Stomach smooth muscle (tissue), 2 donors: Measurements from ENCODE around the gene LDLRAD4.

Experiments used
- H3K27ac ChIP-seq: one replicate; pipeline ENCODE4 v1.7.0; 2013; ENCODE audit warnings: mild to moderate bottlenecking, low read length, inconsistent platforms
- H3K27me3 ChIP-seq, 2 donors: one replicate each; pipeline ENCODE4 v1.7.0; 2013; ENCODE audit warnings: low read length in 2 of 2; ENCODE audit not compliant: insufficient read depth in 2 of 2, control insufficient read depth in 1 of 2
- H3K36me3 ChIP-seq, 2 donors: one replicate each; pipeline ENCODE4 v1.7.0; 2013; ENCODE audit warnings: low read length in 2 of 2; ENCODE audit not compliant: control insufficient read depth in 2 of 2, insufficient read depth in 2 of 2
- H3K4me1 ChIP-seq: one replicate; pipeline ENCODE4 v1.7.0; 2013; ENCODE audit warnings: low read length; ENCODE audit not compliant: control insufficient read depth, insufficient read depth
- H3K4me3 ChIP-seq, 2 donors: one replicate each; pipeline ENCODE4 v1.7.0; 2013; ENCODE audit warnings: low read length in 2 of 2
- H3K9ac ChIP-seq, 2 donors: one replicate each; pipeline ENCODE4 v1.7.0; 2013; ENCODE audit warnings: low read length in 2 of 2, mild to moderate bottlenecking in 1 of 2
- H3K9me3 ChIP-seq, 2 donors: one replicate each; pipeline ENCODE4 v1.7.0; 2013; ENCODE audit warnings: low read length in 2 of 2; ENCODE audit not compliant: control insufficient read depth in 2 of 2
- donor health status: healthy.
- donor health status: Pancreatic carcinoma.

LDLRAD4 gene

GRCh38 chr18:13431886-13432285, 213.3 kb downstream of the LDLRAD4 start:
- Histone ChIP-seq H3K9ac (no peak overlapping the region), H3K27me3 (no peaks in the 10 kb centered on the region), H3K36me3 (peaks cover 0 to 4% of the 10 kb centered on the region in 2 donors), H3K27ac (no peak overlapping the region), H3K4me1 (no peaks in the 10 kb centered on the region), H3K4me3 (no peak overlapping the region), H3K9me3 (no peaks in the 10 kb centered on the region)

- Histone ChIP-seq H3K27ac (no peak overlapping the region), H3K4me1 (no peaks in the 10 kb centered on the region), H3K9me3 (no peaks in the 10 kb centered on the region), H3K27me3 (no peaks in the 10 kb centered on the region), H3K9ac (no peak overlapping the region), H3K4me3 (no peak overlapping the region), H3K36me3 (peaks cover 0 to 4% of the 10 kb centered on the region in 2 donors)
Measured at GRCh38 chr18:13433125-13433524, 214.6 kb downstream of the LDLRAD4 start.

DNA sequence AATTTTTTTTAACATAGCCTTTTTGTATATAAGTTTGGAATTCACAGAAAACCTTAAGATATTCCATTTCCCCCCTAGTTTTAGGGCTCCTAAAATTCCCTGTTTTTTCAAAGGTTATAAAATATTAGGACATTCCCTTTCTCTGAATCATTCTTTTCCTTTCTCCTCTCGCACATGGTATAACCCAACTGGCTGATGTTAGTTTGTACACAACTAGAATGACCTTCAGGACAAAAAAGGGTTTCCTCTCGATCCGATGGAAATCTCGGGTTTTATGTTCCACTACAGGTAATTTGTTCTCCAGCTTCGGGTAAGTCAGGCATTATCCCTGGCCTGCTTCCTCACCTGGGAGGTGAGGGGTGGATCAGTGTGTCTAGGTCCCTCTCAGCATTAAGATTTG, 215.1 kb downstream of the LDLRAD4 start:
- Histone ChIP-seq H3K27ac (no peak overlapping the region), H3K9ac (no peak overlapping the region), H3K4me1 (no peaks in the 10 kb centered on the region), H3K36me3 (peaks cover 0 to 4% of the 10 kb centered on the region in 2 donors), H3K9me3 (no peaks in the 10 kb centered on the region), H3K27me3 (no peaks in the 10 kb centered on the region), H3K4me3 (no peak overlapping the region)

DNA sequence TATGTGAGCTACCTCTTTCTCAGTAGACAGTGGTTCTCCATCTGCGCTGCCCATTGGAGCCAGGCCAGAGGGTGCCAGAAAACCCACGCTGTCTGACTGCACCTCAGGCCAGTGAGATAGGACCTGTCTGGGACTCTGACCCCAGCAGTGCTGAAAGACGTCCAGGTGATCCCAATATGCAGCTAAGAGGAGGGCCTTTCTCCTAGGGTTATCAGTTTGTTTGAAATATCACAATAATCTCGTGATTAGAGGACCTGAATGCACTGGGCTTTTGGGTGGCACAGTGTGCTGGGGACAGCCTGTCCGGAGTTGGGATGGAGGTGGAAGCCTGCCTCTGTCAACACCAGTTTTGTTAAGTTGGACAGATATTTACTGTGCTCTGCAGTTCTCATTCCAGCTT, 216.3 kb downstream of the LDLRAD4 start:
- H3K4me1 ChIP-seq, result no peaks in the 10 kb centered on the region
- H3K9me3 ChIP-seq, result no peaks in the 10 kb centered on the region
- H3K36me3 ChIP-seq, result peaks cover 0 to 4% of the 10 kb centered on the region in 2 donors
- H3K27ac ChIP-seq, result no peak overlapping the region
- no peak overlapping the region for H3K4me3 ChIP-seq
- no peak overlapping the region for H3K9ac ChIP-seq
- H3K27me3 ChIP-seq, result no peaks in the 10 kb centered on the region

DNA sequence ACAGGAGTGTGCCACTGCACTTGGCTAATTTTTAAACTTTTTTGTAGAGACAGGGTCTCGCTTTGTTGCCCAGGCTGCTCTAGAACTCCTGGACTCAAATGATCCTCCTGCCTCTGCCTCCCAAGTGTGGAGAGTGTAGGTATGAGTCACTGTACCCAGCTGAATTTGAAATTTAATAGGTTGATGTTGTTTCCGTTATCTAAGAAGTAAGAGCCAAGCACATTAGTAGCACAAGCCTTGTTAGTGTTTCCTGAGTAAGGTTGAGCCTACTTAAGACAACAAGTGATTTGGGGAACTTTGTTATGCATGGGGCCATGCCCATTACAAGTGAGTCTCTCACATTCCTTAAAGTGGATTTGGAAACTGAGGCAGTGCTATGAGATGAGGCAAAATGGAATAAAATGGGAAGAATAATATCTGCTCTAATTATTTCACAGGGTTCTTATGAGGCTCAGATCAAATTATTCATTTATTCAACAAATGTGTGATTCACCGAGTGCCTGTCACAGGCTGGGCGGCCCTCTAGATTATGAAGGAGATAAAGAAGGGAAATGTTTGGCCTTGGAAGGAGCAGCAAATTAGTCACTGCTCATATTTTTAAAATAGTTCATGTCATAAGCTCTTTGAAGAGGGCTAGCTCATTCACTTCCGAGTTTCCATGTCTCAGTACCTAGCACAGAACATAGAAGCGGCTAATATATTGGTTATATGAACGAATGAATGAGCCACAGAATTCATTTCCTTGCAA, 217.2 kb downstream of the LDLRAD4 start:
- Histone ChIP-seq H3K27me3 (no peaks in the 10 kb centered on the region), H3K9me3 (no peaks in the 10 kb centered on the region), H3K27ac (no peak overlapping the region), H3K36me3 (peaks cover 0 to 3% of the 10 kb centered on the region in 2 donors), H3K4me1 (no peaks in the 10 kb centered on the region), H3K4me3 (no peak overlapping the region), H3K9ac (no peak overlapping the region)

DNA sequence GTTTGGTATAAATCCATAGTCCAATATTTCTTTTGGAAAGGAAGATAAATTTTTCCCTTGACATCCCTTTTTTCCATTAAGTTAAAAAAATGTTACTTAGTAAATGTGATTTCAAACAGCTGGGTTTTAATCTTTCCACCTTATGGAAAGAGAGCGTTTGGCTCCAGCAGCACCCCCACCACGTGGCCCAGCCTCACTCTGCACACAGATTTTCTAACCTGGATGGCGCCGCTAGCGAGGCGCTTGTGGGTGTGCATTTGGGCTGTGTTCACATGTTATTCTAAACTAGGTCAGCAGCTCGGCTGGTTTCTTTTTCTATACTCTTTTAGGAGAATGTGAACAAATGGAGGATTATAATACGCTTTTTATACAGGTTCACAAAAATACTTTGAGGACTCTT, 218.0 kb downstream of the LDLRAD4 start:
- Histone ChIP-seq H3K27me3 (no peaks in the 10 kb centered on the region), H3K9me3 (no peaks in the 10 kb centered on the region), H3K4me3 (no peak overlapping the region), H3K36me3 (peaks cover 0 to 5% of the 10 kb centered on the region in 2 donors), H3K27ac (no peak overlapping the region), H3K4me1 (peaks cover 4% of the 10 kb centered on the region), H3K9ac (no peak overlapping the region)

DNA sequence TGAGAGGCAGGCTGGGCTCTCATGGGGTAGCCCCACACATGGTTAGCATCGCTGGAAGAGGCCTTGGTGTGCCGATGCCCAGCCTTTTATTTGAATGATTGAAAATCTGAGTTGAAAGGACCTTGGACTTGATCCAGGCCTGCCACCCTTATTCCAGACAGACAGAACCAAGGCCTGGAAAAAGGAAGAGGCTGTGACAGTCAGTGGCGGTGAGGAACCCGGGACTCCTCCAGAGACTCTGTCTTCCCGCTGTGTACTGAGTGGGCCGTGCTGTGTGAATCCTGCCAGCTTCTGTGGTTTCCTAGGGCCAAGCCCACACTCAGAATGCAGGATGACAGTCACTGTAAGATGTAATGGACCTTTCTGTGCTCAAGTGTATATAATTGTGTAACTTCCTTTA, 218.5 kb downstream of the LDLRAD4 start:
- peaks cover 0 to 5% of the 10 kb centered on the region in 2 donors for H3K36me3 ChIP-seq
- H3K27ac ChIP-seq, result no peak overlapping the region
- no peak overlapping the region for H3K9ac ChIP-seq
- no peak overlapping the region for H3K4me3 ChIP-seq
- H3K9me3 ChIP-seq, result no peaks in the 10 kb centered on the region
- no peaks in the 10 kb centered on the region for H3K27me3 ChIP-seq
- peaks cover 4% of the 10 kb centered on the region for H3K4me1 ChIP-seq

- Histone ChIP-seq H3K36me3 (peaks cover 0 to 5% of the 10 kb centered on the region in 2 donors), H3K27me3 (no peaks in the 10 kb centered on the region), H3K27ac (no peak overlapping the region), H3K9me3 (no peaks in the 10 kb centered on the region), H3K4me3 (no peak overlapping the region), H3K4me1 (peaks cover 4% of the 10 kb centered on the region), H3K9ac (no peak overlapping the region)
Measured at GRCh38 chr18:13437796-13438506, 219.4 kb downstream of the LDLRAD4 start.

DNA sequence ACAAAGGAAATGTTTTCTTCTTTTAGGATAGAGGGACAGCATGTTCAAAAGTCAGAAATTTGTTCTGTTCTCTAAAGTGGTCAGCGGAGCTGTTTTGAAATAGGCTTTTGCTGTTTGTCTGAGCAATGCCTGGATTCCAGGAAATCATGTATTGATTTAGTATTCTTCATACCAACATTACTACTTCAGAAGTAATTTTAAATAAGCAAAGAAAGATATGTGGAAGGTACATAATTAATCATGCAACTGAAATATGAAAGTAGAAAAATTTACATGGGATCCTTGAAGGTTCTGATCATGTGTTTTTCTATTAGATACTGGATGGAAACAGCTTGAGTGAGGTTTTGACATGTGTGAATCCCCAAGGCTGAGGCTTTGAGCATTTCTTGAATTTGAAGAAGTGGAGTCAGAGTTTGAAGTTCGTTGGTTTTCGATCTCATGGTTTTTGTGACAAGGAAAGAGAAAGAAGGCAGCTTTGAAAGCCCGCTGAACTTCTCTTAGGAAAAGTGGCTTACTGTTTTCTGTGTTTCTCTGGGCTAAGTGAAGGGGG, 220.0 kb downstream of the LDLRAD4 start:
- Histone ChIP-seq H3K9me3 (no peaks in the 10 kb centered on the region), H3K9ac (no peak overlapping the region), H3K4me3 (no peak overlapping the region), H3K27ac (no peak overlapping the region), H3K27me3 (no peaks in the 10 kb centered on the region), H3K4me1 (peaks cover 4% of the 10 kb centered on the region), H3K36me3 (peaks cover 0 to 5% of the 10 kb centered on the region in 2 donors)

DNA sequence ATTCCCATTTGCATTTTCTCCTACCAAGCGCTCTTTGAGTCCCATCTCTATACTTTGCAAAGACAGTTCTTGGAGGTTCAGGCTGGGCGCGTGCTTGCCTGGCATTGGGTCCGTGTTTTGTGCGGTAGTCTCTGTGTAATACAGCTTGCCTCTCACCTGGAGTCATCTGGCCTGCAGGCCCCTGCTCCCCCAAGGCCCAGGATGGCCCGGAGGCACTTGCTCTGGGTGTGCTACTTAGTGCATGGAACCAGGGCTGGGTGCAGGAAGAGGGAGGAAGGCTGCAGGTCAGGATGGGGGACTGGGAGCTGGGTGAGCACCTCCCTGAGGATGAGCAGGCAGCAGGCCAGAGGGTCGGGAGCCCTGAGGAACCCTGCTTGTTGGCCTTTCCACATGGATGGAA, 220.9 kb downstream of the LDLRAD4 start:
- H3K27me3 ChIP-seq, result no peaks in the 10 kb centered on the region
- H3K4me3 ChIP-seq, result no peak overlapping the region
- no peak overlapping the region for H3K27ac ChIP-seq
- peaks cover 4% of the 10 kb centered on the region for H3K4me1 ChIP-seq
- H3K9ac ChIP-seq, result no peak overlapping the region
- H3K36me3 ChIP-seq, result peaks cover 0 to 5% of the 10 kb centered on the region in 2 donors
- no peaks in the 10 kb centered on the region for H3K9me3 ChIP-seq
